Endothelial cell (in vitro differentiated cells): Measurements from ENCODE around the gene AQP5. TPM values are rescaled to one million over a fixed set of nuclear protein-coding genes. Genes with fewer than 3 reads are reported as not detected.

Experiments
- DNase-seq: peaks from one replicate; pipeline ENCODE4 v3.0.0; 2021; ENCODE audit warnings: low spot score
- H3K27ac Mint-ChIP-seq: one replicate; pipeline ENCODE4 v1.8.0; 2021; ENCODE audit warnings: mixed read lengths, inconsistent platforms; ENCODE audit not compliant: unreplicated experiment
- H3K27me3 Mint-ChIP-seq: one replicate; pipeline ENCODE4 v1.8.0; 2021; ENCODE audit warnings: mild to moderate bottlenecking, moderate library complexity, mixed read lengths, inconsistent platforms; ENCODE audit not compliant: unreplicated experiment
- H3K36me3 Mint-ChIP-seq: one replicate; pipeline ENCODE4 v1.8.0; 2021; ENCODE audit warnings: mild to moderate bottlenecking, low read depth, mixed read lengths, inconsistent platforms; ENCODE audit not compliant: unreplicated experiment
- H3K4me1 Mint-ChIP-seq: one replicate; pipeline ENCODE4 v1.8.0; 2021; ENCODE audit warnings: mild to moderate bottlenecking, mixed read lengths, inconsistent platforms; ENCODE audit not compliant: unreplicated experiment
- H3K4me3 Mint-ChIP-seq: one replicate; pipeline ENCODE4 v1.8.0; 2021; ENCODE audit warnings: mild to moderate bottlenecking, mixed read lengths, inconsistent platforms; ENCODE audit not compliant: unreplicated experiment
- H3K9me3 Mint-ChIP-seq: one replicate; pipeline ENCODE4 v1.8.0; 2021; ENCODE audit warnings: mixed read lengths, inconsistent platforms; ENCODE audit not compliant: unreplicated experiment
- total RNA-seq: library from RNA; stranded (reverse); fragmentation: NEBNext Ultra II Directional; extraction: Animal tissue kit (Norgen Biotek cat#: 25700); gene quantifications from one replicate; pipeline ENCODE4 v1.2.1, GENCODE V29; 2021; ENCODE audit not compliant: unreplicated experiment
- TF ChIP-seq, protein P1 (sequence below): fragments of 200-600 bp; sonication (generic); IDR thresholded peaks from one replicate; pipeline ENCODE4 v1.5.0; 2021; ENCODE audit warnings: antibody characterized with exemption; ENCODE audit not compliant: unreplicated experiment

The AQP5 gene
- total RNA-seq, 1 donor from 2014 or later, result 0.26 TPM

DNA sequence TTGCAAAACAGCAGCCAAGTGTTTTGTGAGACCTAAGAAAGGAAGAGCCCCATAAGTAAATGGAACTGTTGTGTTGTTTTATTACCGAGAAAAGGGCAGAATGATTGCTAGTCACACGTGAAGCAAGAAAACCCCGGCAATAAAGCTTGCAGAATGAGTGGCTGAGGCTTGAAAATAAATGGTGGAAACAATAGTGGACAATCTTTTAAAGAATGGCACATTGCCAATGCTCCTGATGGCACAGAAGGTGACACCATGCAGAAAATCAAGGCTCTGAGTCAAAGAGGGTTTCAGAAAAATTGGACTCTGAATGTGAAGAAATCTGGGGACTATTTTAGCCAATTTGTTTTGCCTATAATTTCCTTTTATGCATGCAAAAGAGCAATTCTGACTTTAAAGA, 15.2 kb upstream of the AQP5 start:
- Mint-ChIP-seq H3K27ac (no peak overlapping the region), H3K27me3 (peaks cover 6% of the 10 kb centered on the region), H3K4me1 (peaks cover 16% of the 10 kb centered on the region), H3K9me3 (no peaks in the 10 kb centered on the region), H3K4me3 (no peak overlapping the region), H3K36me3 (no peaks in the 10 kb centered on the region)
- DNase-seq, result no peak
- TF ChIP-seq, protein P1, sequence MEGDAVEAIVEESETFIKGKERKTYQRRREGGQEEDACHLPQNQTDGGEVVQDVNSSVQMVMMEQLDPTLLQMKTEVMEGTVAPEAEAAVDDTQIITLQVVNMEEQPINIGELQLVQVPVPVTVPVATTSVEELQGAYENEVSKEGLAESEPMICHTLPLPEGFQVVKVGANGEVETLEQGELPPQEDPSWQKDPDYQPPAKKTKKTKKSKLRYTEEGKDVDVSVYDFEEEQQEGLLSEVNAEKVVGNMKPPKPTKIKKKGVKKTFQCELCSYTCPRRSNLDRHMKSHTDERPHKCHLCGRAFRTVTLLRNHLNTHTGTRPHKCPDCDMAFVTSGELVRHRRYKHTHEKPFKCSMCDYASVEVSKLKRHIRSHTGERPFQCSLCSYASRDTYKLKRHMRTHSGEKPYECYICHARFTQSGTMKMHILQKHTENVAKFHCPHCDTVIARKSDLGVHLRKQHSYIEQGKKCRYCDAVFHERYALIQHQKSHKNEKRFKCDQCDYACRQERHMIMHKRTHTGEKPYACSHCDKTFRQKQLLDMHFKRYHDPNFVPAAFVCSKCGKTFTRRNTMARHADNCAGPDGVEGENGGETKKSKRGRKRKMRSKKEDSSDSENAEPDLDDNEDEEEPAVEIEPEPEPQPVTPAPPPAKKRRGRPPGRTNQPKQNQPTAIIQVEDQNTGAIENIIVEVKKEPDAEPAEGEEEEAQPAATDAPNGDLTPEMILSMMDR, result no peak

DNA sequence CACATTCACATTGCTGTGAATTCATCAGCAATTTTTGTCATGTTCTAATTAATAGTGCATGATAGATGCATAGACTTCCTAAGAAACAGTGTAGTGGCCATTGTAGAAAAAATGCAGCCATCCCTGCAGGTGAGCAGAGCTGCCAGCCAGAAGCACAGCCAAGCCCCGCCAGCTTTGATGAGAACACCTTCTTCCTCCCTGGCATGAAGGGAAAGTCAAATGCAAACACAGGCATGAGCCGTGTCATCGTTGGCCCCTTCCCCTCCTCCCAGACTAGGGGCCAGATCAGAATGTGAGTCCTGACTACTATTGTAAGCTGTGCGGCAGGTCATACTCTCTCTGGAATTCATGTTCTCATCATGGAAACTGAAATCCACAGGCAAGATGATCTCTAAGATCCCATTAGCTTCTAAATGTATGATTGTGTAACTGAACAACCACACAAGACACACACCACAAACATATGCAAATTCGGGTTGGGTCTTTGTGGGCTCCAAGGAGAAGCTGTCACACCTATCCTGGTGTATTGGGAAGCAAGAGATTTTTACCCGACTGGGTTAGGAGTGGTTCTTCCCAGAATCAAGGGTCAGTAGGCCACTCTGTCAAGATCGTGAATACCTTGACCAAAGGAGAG, 14.0 kb upstream of the AQP5 start:
- H3K4me1 Mint-ChIP-seq, result peaks cover 12% of the 10 kb centered on the region
- H3K27ac Mint-ChIP-seq, result no peak overlapping the region
- H3K36me3 Mint-ChIP-seq, result no peaks in the 10 kb centered on the region
- DNase-seq, result no peak
- H3K27me3 Mint-ChIP-seq, result peaks cover 6% of the 10 kb centered on the region
- TF ChIP-seq, protein P1, result no peak
- no peak overlapping the region for H3K4me3 Mint-ChIP-seq
- no peaks in the 10 kb centered on the region for H3K9me3 Mint-ChIP-seq

DNA sequence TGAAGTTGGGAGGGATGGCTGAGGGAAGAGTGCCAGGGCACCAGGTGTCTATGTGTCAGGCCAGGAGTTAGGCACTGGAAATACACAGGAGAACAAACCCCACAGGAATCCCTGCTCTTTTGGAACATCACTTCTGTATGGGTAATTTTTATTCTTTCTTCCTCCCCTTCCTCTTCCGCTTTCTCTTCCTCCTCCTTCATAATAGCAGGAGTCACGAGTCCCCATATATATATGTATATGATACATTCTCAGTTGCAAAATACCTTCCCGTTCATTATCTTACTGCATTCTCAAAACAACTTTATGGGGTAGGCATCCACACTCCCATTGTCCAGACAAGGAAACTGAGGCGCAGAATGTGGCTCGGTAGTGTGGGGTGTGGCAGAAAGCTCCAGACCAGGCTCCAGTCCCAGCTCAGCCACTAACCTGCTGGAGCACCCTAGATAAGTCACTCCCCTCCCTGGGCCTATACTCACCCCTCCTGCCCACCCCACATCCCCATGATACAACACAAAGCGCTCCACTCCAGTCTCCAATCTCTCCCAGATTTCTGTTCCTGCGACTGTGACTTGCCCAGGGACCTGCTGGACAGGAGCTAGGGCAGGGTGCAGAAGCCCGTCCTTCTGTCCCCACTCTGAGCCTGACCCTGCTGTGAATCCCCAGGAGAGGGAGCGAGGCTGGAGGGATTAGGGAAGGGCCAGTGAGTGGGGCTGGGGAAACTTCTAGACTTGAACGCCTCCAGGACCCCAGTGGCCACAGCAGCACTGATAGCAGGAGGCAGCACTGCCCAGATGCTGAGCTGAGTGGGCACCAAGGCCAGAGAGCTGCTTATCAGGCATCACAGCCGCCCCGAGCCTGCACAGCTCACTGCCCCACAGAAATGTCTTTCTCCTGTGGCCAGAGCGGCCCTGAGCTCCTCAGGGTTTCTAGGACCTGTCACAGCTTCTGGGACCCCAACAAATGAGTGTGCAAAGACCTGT, 12.5 kb upstream of the AQP5 start:
- Mint-ChIP-seq H3K9me3 (no peaks in the 10 kb centered on the region), H3K4me3 (no peak overlapping the region), H3K36me3 (no peaks in the 10 kb centered on the region), H3K27ac (no peak overlapping the region), H3K4me1 (peaks cover 15% of the 10 kb centered on the region), H3K27me3 (peaks cover 6% of the 10 kb centered on the region)
- no peak for DNase-seq
- TF ChIP-seq, protein P1, result no peak

DNA sequence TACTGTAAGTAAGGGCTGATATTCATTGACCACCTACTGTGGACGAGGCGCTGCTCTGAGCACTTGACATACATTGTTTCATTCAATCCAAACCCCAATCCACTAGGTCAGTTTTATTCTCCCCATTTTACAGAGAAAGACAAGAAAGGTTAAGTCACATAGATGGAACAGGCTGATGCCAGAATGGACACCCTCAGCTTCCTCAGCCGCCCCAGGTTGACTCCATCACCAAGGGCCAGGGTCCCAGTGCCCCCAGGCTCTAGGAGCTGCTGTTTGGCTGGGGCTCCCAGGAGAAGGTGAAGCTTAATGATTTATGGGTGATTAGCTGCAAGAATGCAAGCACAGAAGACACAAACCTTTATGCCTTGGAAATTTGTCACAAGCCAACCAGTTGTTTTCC, 11.8 kb upstream of the AQP5 start:
- TF ChIP-seq, protein P1, result no peak
- H3K36me3 Mint-ChIP-seq, result no peaks in the 10 kb centered on the region
- H3K4me3 Mint-ChIP-seq, result no peak overlapping the region
- H3K4me1 Mint-ChIP-seq, result peaks cover 18% of the 10 kb centered on the region
- H3K27ac Mint-ChIP-seq, result no peak overlapping the region
- no peak for DNase-seq
- no peaks in the 10 kb centered on the region for H3K9me3 Mint-ChIP-seq
- peaks cover 10% of the 10 kb centered on the region for H3K27me3 Mint-ChIP-seq
